Muscle of leg (tissue), 11 donors: ENCODE results near the gene SULF2. TPM values are rescaled to one million over a fixed set of nuclear protein-coding genes. Genes with fewer than 3 reads are reported as not detected.

Experiments used
- DNase-seq: peaks from one replicate; pipeline ENCODE4 v3.0.0; 2013
- H3K27ac ChIP-seq: one replicate; pipeline ENCODE4 v1.5.1; 2013; ENCODE audit warnings: mild to moderate bottlenecking, low read length, control low read depth
- H3K27me3 ChIP-seq: one replicate; pipeline ENCODE4 v1.6.1; 2013; ENCODE audit warnings: low read length; ENCODE audit not compliant: control insufficient read depth, insufficient read depth
- H3K36me3 ChIP-seq: one replicate; pipeline ENCODE4 v1.6.1; 2013; ENCODE audit warnings: low read length; ENCODE audit not compliant: control insufficient read depth, insufficient read depth
- H3K4me1 ChIP-seq: one replicate; pipeline ENCODE4 v1.6.1; 2013; ENCODE audit warnings: low read length; ENCODE audit not compliant: control insufficient read depth, insufficient read depth
- H3K4me3 ChIP-seq: one replicate; pipeline ENCODE4 v1.5.1; 2013; ENCODE audit warnings: low read length, control low read depth
- H3K9me3 ChIP-seq: replicated peaks from 2 replicates; pipeline ENCODE4 v1.6.1; 2013; ENCODE audit warnings: low read depth, low read length; ENCODE audit not compliant: control insufficient read depth
- WGBS: methylation state at CpG from one replicate; pipeline ENCODE4 v1.1.5; 2013; ENCODE audit warnings: missing lambda C conversion rate; ENCODE audit not compliant: insufficient coverage; 5-methylcytosine and 5-hydroxymethylcytosine counted together
- polyA plus RNA-seq, 8 donors: library from polyadenylated mRNA; unstranded; fragments of 120-200 nt; gene quantifications; one replicate each; pipeline versions ENCODE4 v1.2.1 to v1.2.3, GENCODE V29; 2013; ENCODE audit warnings: inconsistent platforms in 1 of 8, low replicate concordance in 1 of 8; ENCODE audit not compliant: insufficient read length in 8 of 8, insufficient read depth in 1 of 8
- total RNA-seq: library from RNA; stranded (reverse); fragments of 120-200 nt; gene quantifications from one replicate; pipeline ENCODE4 v1.2.4, GENCODE V29; 2013

The SULF2 gene
- total and polyA plus RNA-seq, 9 donors, result 31.6 to 121 (median 56.4) TPM

DNA sequence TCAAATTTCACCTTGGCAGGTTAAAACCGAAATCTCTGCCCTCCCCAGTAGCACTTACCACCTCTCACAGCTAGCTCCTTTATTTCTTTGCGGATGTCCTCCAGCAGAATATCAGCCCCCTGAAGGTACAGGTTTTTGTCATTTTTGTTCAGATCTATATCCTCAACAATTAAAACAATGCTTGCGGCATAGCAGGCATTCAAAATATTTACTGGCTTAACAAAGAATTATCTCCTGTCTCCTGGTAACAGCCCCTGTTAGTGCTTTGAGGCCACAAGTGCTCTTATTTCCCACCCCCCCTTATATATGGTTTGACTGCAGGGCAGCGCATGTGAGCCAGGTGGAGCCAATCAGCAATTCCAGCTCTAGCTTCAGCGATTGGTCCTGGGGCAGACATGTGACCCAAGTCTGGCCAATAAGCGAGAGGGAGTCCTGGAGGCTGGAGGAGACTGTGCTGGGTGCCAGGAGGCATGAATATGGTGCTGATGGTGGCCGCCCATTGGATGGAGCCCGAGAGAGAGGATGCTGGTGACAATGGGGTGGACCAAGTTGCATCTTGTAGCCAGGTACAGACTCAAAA lies 21.0 kb downstream of the SULF2 start:
- peaks cover 23% of the 10 kb centered on the region for H3K4me1 ChIP-seq
- no peaks in the 10 kb centered on the region for H3K36me3 ChIP-seq
- 96% methylated on average over 7 of the region's 8 CpGs for WGBS
- H3K27ac ChIP-seq, result no peak overlapping the region
- H3K9me3 ChIP-seq, result no peaks in the 10 kb centered on the region
- H3K4me3 ChIP-seq, result no peak overlapping the region
- DNase-seq, result no peak
- peaks cover 25% of the 10 kb centered on the region for H3K27me3 ChIP-seq

- peaks cover 31% of the 10 kb centered on the region for H3K4me1 ChIP-seq
These were observed 22.5 kb downstream of the SULF2 start for GRCh38 chr20:47762699-47763268.

GRCh38 chr20:47761482-47762047 lies 23.7 kb downstream of the SULF2 start:
- DNase-seq, result no peak
- Histone ChIP-seq H3K36me3 (no peaks in the 10 kb centered on the region), H3K27me3 (peaks cover 32% of the 10 kb centered on the region), H3K27ac (no peak overlapping the region), H3K4me1 (peaks cover 31% of the 10 kb centered on the region), H3K4me3 (no peak overlapping the region), H3K9me3 (no peaks in the 10 kb centered on the region)
- 100% methylated on average over 2 of the region's 11 CpGs for WGBS

More at GRCh38 chr20:47762699-47763268, 22.5 kb downstream of the SULF2 start:
- 30% methylated on average over 11 of the region's 13 CpGs for WGBS
- Histone ChIP-seq H3K9me3 (no peaks in the 10 kb centered on the region), H3K27me3 (peaks cover 25% of the 10 kb centered on the region), H3K27ac (no peak overlapping the region), H3K4me3 (no peak overlapping the region), H3K36me3 (no peaks in the 10 kb centered on the region)
- peak; percentile 32 for DNase-seq

GRCh38 chr20:47760686-47761481 lies 24.4 kb downstream of the SULF2 start:
- H3K4me3 ChIP-seq, result no peak overlapping the region
- peaks cover 28% of the 10 kb centered on the region for H3K4me1 ChIP-seq
- no peaks in the 10 kb centered on the region for H3K36me3 ChIP-seq
- H3K9me3 ChIP-seq, result no peaks in the 10 kb centered on the region
- no peak for DNase-seq
- 64% methylated on average over 8 of the region's 14 CpGs for WGBS
- no peak overlapping the region for H3K27ac ChIP-seq
- H3K27me3 ChIP-seq, result peaks cover 29% of the 10 kb centered on the region

GRCh38 chr20:47758517-47759450 lies 26.5 kb downstream of the SULF2 start:
- no peak overlapping the region for H3K27ac ChIP-seq
- 76% methylated on average over 12 of the region's 21 CpGs for WGBS
- peaks cover 24% of the 10 kb centered on the region for H3K27me3 ChIP-seq
- peaks cover 26% of the 10 kb centered on the region for H3K4me1 ChIP-seq
- no peaks in the 10 kb centered on the region for H3K9me3 ChIP-seq
- no peaks in the 10 kb centered on the region for H3K36me3 ChIP-seq
- no peak overlapping the region for H3K4me3 ChIP-seq
- DNase-seq, result peak; percentile 33

DNA sequence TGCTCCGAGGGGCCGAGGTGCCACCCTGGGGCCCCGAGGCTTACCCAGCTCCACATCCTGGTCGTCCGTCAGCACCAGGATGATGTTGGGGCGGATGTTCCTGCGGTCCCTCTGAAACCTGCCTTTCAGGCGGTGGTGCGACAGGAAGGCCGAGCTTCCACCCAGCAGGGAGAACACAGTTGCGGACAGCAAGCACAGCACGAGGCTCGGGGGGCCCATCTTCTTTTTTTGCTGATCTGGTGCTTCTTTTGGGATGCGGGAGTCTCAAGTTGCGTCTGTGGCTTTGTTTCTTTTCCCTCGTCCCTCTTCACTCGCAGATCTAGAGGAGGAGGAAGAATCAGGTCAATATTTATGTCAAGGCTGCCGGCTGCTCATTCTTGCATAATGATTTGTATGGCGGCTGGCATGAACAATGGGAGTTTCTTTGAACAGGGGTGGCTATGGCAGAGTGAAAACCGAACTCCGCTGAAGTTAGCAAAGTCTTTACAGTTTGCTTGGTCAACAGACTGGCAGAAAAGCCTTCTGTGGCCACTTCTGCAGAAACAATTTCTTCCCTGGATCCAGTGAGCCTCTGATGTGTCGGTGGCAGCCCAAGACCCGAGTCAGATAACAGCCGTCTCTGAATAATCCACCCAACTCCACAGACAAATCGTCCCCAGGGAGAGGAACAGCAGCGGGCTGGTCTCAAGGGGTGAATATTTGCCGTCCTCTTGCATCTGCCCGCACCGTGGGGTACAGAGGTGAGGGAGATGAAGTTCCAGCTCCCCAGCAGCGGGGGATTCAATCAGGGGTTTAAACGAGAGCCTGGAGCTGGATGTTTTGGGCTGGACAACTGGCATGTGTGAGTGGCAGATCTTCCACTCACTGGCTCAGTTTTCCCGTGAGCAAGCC lies 27.9 kb downstream of the SULF2 start:
- no peaks in the 10 kb centered on the region for H3K9me3 ChIP-seq
- H3K27ac ChIP-seq, result no peak overlapping the region
- 78% methylated on average over 25 of the region's 32 CpGs for WGBS
- DNase-seq, result no peak
- no peaks in the 10 kb centered on the region for H3K36me3 ChIP-seq
- H3K4me3 ChIP-seq, result no peak overlapping the region
- peaks cover 11% of the 10 kb centered on the region for H3K27me3 ChIP-seq
- peaks cover 16% of the 10 kb centered on the region for H3K4me1 ChIP-seq

GRCh38 chr20:47754946-47755652 lies 30.2 kb downstream of the SULF2 start:
- DNase-seq, result no peak
- WGBS, result 89% methylated on average over 7 of the region's 10 CpGs
- H3K4me1 ChIP-seq, result peaks cover 14% of the 10 kb centered on the region
- no peak overlapping the region for H3K27ac ChIP-seq
- no peaks in the 10 kb centered on the region for H3K9me3 ChIP-seq
- no peaks in the 10 kb centered on the region for H3K36me3 ChIP-seq
- peaks cover 11% of the 10 kb centered on the region for H3K27me3 ChIP-seq
- H3K4me3 ChIP-seq, result no peak overlapping the region

GRCh38 chr20:47754388-47754715 lies 30.9 kb downstream of the SULF2 start:
- WGBS, result 75% methylated on average over 2 of the region's 2 CpGs
- H3K36me3 ChIP-seq, result no peaks in the 10 kb centered on the region

More at GRCh38 chr20:47754388-47754715, 30.9 kb downstream of the SULF2 start:
- H3K27me3 ChIP-seq, result peaks cover 7% of the 10 kb centered on the region
- H3K27ac ChIP-seq, result no peak overlapping the region
- H3K4me1 ChIP-seq, result peaks cover 18% of the 10 kb centered on the region
- DNase-seq, result no peak
- no peak overlapping the region for H3K4me3 ChIP-seq
- H3K9me3 ChIP-seq, result no peaks in the 10 kb centered on the region
